Fibroblast of gingiva (primary cell): ENCODE results near the gene HS3ST3A1.

ENCODE experiments used
- DNase-seq: peaks from one replicate; pipeline ENCODE4 v3.0.0-alpha.2; 2011; ENCODE audit warnings: low read depth

Gene HS3ST3A1

DNA sequence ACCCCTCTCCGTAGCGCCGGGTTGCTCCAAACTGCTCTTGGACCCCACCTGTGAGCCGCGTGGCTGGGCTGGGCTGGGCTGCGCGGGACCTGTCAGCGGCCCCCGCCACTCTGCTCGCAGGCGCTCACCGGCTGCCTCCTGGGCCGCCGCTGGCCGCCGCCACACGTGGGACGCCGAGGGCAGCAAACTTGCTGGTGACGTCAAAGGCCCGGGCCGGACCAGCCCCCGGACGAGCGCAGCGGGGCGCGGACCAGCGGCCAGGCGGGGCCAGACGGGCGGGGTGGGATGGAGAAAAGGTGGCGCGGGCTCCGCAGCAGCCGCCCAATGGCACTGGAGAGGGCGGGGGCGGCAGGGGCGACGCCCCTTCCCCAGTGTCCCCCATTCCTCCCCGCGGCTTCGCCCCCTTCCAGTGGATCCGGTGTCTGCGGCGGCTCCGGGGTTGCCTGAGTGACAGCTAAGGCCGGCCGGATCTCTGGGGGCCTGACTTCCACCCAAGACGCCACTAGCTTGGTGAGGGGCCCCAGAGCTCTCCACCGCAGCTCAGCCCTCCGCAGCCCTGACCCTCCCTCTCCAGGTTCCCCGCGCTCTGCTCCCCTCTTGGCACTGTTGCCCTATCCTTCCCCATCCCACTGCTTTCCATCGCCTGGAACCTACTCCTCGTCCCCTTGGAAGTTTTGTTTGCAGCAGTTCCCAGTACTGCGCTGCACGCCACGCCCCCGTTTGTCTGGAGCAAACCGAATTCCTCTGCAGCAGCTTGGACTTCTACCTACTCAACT, at the start of gene HS3ST3A1:
Gene HS3ST3A1 (minus strand): TSS at position 154 of the 776 bp plus-strand sequence. CDS start 800 bp downstream, outside the sequence.
- peak; percentile 86 for DNase-seq

DNA sequence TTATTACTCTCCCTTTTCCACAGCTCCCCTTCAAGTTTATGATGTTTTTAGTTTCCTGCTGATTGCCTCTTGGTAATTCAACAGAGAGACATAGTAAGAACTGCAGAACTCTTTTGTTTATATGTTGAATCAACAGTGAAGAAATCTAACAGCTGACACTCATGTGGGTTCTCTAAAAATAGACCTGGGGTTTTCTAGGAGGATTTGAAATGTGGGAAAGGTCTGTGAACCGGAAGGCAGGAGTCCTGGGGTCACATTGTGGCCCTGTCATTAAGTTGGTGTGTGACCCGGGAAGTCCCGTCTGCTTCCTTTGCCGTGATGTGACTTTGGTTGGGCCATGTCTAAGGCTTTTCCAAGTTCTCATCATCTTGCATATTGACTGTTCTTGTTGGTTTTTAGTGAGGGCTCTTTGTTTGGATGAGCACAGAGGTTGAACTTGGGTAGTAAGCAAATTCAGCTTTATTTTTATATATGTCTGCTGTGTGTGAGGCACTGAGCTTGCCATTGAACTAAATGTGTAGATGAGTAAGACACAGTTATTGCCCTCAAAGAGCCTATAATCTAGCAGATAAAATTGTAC, 48.5 kb upstream of the HS3ST3A1 start:
- DNase-seq: no peak

DNA sequence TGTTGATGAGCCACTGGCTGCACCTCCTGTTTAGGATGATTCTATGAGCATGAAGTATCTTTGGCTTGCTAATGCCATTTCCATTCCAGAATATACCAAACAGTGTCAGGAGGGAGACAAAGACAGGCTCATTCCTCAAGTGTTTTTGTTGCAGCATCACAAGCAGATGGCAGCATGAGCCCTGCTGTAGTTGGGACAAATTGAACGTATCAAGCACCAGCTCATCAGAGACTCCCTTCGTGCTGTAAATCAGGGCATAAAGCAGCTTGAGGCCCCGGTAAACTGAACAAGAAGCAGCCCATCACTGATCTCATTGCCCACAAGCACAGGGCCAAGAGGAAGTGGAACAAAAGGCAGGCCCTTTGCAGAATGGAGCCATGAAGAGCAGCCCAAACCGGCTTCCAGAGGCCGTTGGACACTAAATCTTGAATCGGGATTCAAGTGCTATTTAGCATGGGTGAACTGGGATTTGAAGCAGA, 45.9 kb upstream of the HS3ST3A1 start:
- peak; percentile 43 for DNase-seq

DNA sequence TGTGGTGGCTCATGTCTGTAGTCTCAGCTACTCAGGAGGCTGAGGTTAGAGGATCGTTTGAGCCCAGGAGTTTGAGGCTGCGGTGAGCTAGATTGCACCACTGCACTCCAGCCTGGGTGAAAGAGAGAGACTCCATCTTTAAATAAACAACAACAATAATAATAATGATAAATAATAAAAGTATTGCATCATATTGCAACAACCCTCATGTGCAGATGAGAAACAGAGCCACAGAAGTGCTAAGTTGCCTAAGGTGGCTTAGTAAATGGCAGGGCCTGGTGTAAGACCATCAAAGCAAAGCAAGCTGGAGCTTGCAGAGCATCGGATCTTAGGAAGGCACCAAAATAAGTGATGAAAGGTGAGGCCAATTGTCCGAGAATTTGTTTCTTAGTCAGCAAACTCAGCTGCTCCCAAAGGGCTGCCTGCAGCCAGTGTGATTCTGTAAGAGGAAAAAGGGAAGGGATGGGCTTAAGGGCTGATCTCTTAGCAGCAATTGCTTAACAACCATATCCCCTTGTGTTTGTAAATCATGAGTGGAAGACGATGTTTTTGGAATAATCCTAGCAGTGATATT, 45.3 kb upstream of the HS3ST3A1 start:
- DNase-seq: peak; percentile 3

GRCh38 chr17:13646411-13646810, 44.7 kb upstream of the HS3ST3A1 start:
- no peak for DNase-seq

DNA sequence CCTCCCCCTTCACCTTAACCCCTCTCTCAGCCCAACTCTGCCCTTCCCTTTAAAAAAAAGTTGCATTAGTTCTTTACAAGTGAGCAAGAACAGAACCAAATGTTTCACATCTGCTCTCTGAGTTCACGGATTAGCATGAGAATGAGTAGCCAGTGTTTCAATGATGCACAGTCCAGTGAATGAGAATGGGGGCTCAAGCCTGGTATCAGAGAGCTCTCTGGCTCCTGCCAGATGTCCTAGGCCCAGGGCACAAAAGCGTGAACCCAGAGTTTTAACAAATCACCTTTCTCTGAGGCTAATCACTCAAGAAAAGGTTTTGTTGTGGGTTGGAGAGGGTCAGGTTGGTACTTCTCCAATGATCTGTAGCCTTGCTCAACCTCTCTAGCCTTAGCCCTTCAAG, 41.5 kb upstream of the HS3ST3A1 start:
- DNase-seq: no peak

GRCh38 chr17:13642188-13642587, 40.5 kb upstream of the HS3ST3A1 start:
- no peak for DNase-seq

GRCh38 chr17:13640551-13640950, 38.8 kb upstream of the HS3ST3A1 start:
- no peak for DNase-seq

- peak; percentile 22 for DNase-seq
Measured at GRCh38 chr17:13638855-13639458, 37.2 kb upstream of the HS3ST3A1 start.

GRCh38 chr17:13636951-13637350, 35.2 kb upstream of the HS3ST3A1 start:
- no peak for DNase-seq

GRCh38 chr17:13635951-13636350, 34.2 kb upstream of the HS3ST3A1 start:
- peak; percentile 56 for DNase-seq

DNA sequence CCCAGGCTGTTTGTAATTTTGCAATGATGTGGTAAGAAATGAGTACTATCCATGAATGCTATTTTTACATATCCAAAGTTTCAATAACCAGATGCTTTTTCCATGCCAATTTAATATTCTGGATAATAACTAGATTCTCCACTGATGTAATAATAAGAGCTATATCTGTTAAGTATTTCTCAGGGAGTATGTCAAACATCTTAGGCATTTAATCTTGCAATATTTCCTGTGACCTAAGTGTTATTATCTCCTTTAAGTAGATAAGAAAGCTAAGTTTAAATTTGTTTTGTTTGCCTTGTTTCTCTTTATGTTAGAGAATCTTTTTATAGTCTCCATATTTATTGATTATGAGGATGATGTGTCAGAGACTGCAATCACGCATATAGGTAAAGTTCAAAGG, 32.3 kb upstream of the HS3ST3A1 start:
- DNase-seq: no peak

- no peak for DNase-seq
Measured at GRCh38 chr17:13631529-13631928, 29.8 kb upstream of the HS3ST3A1 start.

DNA sequence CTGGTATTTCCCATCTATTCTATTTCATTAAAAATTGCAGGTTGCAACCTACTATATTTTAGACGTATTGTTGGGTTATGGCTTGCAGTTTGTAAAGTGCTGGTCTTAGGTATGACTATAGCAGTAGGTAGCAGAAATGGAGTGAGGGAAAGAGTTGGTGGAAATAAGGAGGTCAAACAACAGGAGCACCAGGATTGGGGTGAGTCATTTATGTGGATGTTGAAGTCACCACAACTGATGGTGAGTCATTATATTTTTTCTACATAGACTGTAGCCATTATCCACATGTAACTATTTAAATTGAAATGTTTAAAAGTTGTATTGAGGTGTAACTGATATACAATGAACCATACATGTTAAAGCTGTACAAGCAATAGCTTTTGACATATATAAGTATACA, 25.0 kb upstream of the HS3ST3A1 start:
- DNase-seq: peak; percentile 16

DNA sequence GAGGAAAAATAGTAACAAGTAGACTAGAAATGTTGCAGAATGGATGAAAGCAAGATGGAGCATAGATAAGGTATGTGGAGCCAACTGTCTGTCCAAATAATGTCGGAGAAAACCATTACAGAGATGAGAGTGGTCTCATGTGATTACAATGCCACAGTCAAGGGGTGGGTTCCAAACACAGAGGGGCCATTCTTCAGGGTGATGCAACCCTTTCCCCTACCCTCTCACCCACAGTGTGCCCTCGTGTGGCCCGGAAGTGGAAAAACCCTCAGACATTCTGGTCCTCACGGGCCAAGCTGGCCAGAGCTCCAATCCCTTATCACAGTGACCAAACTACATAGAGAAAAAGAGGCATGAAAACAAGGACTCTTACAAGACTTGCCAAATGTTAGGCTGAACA, 17.7 kb upstream of the HS3ST3A1 start:
- DNase-seq: no peak

GRCh38 chr17:13616031-13616430, 14.3 kb upstream of the HS3ST3A1 start:
- DNase-seq: no peak

GRCh38 chr17:13609941-13610340, 8.2 kb upstream of the HS3ST3A1 start:
- no peak for DNase-seq

- no peak for DNase-seq
Measured at GRCh38 chr17:13601322-13601775, 380 bp downstream of the HS3ST3A1 start.

DNA sequence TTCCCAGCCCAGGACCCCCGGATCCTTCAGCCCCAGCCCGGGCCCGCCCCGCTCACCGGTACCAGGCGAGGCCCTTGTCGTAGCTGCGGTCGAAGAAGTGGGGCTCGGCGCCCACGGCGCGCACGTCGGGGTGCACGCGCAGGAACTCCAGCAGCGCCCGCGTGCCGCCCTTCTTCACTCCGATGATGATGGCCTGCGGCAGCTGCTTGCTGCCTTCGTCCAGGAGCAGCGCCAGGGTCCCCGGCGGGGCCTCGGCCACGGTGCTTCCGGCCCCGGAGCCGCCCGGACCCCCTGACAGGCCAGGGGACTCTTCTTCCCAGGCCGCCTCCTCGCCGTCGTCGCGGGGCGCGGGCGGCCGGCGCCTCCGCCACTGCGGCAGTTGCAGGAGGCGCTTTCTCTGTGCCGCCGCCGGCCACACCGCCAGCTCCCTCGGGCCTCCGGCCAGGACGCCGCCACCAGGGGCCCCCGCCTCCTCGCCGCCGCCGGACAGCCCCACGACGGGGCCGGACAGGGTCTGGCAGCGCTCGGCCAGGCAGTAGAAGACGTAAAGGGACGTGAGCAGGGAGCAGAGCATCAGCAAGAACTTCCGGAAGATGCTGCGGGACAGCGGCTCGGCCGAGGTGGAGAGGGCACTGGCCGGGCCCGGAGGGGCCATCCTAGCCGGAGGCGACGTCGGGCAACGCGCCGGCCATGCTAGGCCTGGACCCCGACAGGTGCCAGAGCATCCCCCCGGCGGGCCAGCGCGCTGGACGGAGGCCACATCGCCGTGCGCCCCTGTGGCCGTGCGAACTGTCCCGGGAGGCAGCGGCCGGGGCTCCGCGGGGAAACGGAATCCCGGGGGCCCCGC, 1.0 kb downstream of the HS3ST3A1 start:
- DNase-seq: peak; percentile 36

- no peak for DNase-seq
Measured at GRCh38 chr17:13599864-13600263, 1.9 kb downstream of the HS3ST3A1 start.

DNA sequence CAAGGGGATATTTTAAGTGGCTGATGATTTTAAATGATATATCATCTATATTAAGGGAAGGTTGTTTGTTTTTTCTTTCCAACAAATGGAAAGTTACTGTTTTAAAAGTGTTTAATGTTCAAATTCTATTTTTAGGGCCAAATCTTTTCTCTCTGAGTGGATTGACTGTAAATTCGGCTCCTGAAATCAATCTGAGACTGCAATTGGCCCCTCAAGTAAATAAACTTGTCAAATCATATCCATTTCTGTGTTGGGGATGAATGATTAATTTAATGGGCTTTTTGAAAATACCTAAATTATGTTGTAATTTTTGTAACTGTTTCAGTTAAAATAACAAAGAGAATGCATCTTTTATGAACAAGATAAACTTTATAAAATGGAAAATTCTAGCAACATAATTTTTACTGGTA, 2.6 kb downstream of the HS3ST3A1 start:
- DNase-seq: no peak
